ENCODE data around the gene MRPL12.
A peak's percentile ranks its signal among the peaks of the same experiment; 100 is the strongest.

MRPL12 gene

DNA sequence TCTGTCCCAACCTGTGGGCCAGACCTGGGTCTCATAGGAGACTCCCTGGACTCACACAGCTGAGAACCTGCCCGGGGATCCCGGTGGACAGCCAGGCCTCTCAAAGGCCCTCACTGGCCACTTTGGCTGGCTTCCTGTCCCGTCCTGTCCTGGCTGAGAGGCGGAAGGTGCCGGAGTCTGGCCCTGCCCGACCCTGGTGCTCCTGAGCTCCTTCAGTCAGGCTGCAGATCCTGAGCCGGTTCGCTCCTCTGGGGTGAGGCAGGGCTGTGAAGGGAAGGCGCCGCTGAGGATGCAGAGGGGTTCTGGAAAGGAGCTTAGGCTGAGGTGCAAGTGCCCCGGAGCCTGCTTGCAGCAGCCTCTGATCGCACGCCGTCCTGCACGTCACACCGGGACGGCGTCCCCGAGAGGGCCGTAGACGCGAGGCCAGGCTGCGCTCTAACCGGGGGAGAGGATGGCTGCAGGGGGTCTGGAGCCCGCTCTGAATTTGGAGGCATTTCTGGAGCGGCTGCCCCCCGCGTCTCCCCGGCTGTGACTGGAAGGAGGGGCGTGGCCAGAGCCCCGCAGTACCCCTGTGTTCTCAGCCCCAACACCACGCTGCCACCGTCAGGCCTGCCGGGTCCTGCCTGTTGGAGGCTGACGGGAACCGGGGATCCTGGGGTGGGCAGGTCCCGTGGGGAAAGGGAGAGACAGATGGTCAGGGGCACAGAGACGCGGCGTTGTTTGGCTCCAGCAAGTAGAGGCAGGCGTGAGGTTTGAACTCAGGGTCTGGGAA lies 15.2 kb upstream of the MRPL12 start:
- FAIRE-seq, result no peak
- TF ChIP-seq, protein P1, sequence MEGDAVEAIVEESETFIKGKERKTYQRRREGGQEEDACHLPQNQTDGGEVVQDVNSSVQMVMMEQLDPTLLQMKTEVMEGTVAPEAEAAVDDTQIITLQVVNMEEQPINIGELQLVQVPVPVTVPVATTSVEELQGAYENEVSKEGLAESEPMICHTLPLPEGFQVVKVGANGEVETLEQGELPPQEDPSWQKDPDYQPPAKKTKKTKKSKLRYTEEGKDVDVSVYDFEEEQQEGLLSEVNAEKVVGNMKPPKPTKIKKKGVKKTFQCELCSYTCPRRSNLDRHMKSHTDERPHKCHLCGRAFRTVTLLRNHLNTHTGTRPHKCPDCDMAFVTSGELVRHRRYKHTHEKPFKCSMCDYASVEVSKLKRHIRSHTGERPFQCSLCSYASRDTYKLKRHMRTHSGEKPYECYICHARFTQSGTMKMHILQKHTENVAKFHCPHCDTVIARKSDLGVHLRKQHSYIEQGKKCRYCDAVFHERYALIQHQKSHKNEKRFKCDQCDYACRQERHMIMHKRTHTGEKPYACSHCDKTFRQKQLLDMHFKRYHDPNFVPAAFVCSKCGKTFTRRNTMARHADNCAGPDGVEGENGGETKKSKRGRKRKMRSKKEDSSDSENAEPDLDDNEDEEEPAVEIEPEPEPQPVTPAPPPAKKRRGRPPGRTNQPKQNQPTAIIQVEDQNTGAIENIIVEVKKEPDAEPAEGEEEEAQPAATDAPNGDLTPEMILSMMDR (IDR thresholded peaks at IDR 0.05; ENCODE audit: insufficient read depth, missing control alignments), result no peak

DNA sequence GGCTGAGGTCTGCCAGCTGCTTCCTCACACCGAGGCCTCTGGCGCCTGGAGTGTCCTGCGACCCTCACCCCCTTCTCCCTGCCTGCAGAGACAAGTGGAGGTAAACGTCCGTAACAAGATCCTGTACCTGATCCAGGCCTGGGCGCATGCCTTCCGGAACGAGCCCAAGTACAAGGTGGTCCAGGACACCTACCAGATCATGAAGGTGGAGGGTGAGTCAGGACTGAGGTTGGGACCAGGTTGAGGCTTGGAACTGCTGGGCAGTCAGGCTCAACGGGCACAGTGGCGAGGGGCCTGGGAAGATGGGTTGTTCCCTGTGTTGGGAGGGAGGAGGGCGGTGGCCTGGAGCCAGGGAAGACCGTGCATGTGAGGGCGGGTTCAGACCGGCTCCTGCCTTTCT lies 14.6 kb upstream of the MRPL12 start:
- DNase-seq (ENCODE audit: insufficient read length, low spot score), result no peak
- FAIRE-seq, result no peak
- TF ChIP-seq, protein P1 (IDR thresholded peaks at IDR 0.05; ENCODE audit: insufficient read depth, missing control alignments), result no peak

More for the DNA sequence above, 15.2 kb upstream of the MRPL12 start:
- DNase-seq (ENCODE audit: insufficient read length, low spot score), result no peak

DNA sequence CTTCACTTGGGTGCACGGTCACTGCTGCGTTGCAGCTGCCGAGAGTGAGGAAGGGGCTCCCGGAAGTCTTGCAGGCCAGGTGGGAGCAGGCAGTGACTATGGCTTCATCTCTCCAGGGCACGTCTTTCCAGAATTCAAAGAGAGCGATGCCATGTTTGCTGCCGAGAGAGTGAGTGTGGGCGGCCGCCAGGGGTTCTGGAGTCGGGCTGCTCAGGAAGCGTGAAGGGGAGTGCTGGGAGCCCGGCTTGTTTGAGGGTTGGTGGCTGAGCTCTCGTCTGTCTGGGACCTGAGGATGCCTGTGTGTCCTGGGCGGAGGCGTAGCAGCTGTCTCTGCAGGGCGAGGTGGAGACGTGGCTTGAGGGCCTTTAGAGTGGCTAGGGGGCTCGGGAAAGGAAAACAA lies 13.1 kb upstream of the MRPL12 start:
- FAIRE-seq (no peak), DNase-seq (ENCODE audit: insufficient read length, low spot score) (no peak)
- TF ChIP-seq, protein P1 (IDR thresholded peaks at IDR 0.05; ENCODE audit: insufficient read depth, missing control alignments), result no peak

DNA sequence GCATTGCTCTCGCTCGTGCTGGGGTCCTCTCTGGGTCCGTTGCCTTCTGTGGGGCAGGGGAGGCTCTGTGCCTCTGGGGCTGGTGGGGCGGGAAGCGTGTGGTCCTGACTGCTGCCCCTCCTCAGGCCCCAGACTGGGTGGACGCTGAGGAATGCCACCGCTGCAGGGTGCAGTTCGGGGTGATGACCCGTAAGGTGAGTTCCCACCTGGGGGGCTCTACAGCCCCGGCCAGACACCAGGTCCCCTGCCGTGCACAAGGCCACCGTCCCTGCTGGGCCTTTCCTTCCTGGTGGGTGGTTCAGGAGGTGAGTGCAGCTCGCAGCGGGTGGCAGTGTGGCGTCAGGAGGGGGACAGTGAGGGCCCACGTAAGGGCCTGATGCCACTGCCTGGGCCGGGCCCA lies 12.6 kb upstream of the MRPL12 start:
- FAIRE-seq (no peak), DNase-seq (ENCODE audit: insufficient read length, low spot score) (no peak)
- TF ChIP-seq, protein P1 (IDR thresholded peaks at IDR 0.05; ENCODE audit: insufficient read depth, missing control alignments), result no peak

DNA sequence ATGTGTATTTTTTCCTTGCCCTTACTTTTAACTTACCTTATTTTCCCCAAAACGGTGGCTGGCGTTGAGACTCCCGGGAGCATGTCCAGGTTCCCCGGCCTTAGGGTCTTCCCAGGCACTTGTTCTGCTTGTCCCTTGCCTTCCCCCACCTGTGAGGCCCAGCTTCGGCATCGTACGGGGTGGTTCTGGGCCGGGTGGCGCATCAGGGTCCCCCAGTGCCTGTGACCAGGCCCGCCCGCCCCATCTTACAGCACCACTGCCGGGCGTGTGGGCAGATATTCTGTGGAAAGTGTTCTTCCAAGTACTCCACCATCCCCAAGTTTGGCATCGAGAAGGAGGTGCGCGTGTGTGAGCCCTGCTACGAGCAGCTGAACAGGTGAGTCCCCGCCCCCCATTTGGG lies 12.0 kb upstream of the MRPL12 start:
- TF ChIP-seq, protein P1 (IDR thresholded peaks at IDR 0.05; ENCODE audit: insufficient read depth, missing control alignments), result no peak
- no peak for DNase-seq (ENCODE audit: insufficient read length, low spot score)
- no peak for FAIRE-seq

DNA sequence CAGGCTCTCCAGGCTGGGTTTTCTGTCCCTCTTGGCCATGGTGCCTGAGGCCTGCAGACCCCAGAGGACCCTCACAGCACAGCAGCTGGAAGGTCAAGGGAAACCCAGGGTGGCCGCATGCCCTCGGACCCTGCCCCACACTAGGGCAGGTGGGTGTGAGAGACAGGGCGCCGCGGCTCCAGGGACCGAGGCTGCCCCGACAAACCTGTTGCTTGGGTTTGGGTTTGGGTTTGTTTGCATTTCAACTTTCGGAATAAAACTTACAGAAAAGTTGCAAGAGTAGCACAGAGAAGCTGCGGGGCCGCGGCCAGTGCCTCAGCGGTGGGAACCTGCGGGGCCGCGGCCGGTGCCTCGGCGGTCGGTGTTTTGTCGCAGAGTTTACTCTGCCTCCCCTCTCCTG lies 11.6 kb upstream of the MRPL12 start:
- no peak for DNase-seq (ENCODE audit: insufficient read length, low spot score)
- FAIRE-seq, result no peak
- TF ChIP-seq, protein P1 (IDR thresholded peaks at IDR 0.05; ENCODE audit: insufficient read depth, missing control alignments), result no peak

DNA sequence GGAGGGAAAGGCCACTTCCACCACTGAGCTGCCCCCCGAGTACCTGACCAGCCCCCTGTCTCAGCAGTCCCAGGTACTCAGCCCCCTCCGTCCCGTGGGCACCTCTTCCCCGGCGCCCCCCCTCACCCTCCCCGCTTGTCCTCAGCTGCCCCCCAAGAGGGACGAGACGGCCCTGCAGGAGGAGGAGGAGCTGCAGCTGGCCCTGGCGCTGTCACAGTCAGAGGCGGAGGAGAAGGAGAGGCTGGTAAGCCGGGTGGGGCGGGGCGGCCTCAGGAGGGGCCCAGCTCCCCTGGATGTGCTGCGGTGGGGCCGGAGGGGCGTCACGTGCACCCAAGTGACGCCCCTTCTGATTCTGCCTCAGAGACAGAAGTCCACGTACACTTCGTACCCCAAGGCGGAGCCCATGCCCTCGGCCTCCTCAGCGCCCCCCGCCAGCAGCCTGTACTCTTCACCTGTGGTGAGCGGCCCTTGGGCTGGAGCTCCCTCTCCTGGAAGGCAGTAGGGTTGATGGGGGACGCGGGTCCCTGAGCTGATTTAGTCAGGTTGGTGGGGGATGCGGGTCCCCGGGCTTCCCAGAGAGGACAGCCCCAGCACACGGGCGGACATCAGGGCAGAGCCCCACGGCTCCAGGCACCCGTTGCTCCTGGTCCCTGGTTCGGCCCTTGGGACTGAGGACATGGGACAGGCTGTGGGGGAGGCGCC lies 9.5 kb upstream of the MRPL12 start:
- no peak for FAIRE-seq

More for the DNA sequence above, 9.5 kb upstream of the MRPL12 start:
- TF ChIP-seq, protein P1 (IDR thresholded peaks at IDR 0.05; ENCODE audit: insufficient read depth, missing control alignments), result peak; percentile 24
- no peak for DNase-seq (ENCODE audit: insufficient read length, low spot score)
